NCI-H1694 treated with DMSO at 0.1 percent for 48 hours (cell line): ENCODE data around the gene MLLT10.

Experiments used
- DNase-seq: peaks from one replicate; lab custom pipeline; 2025; lab: John Stamatoyannopoulos, UW

MLLT10 gene

GRCh38 chr10:21501731-21502347 lies 32.2 kb upstream of the MLLT10 start:
- no peak for DNase-seq

GRCh38 chr10:21502348-21502740 lies 31.7 kb upstream of the MLLT10 start:
- DNase-seq: no peak

- no peak for DNase-seq
These were observed 30.5 kb upstream of the MLLT10 start for GRCh38 chr10:21503542-21503941.

GRCh38 chr10:21505711-21506278 lies 28.2 kb upstream of the MLLT10 start:
- DNase-seq: no peak

GRCh38 chr10:21506351-21506750 lies 27.7 kb upstream of the MLLT10 start:
- DNase-seq: no peak

- DNase-seq: no peak
These were observed 26.9 kb upstream of the MLLT10 start for GRCh38 chr10:21507150-21507549.

GRCh38 chr10:21508706-21509331 lies 25.2 kb upstream of the MLLT10 start:
- DNase-seq: no peak

GRCh38 chr10:21509341-21510240 lies 24.4 kb upstream of the MLLT10 start:
- no peak for DNase-seq

- DNase-seq: no peak
These were observed 23.6 kb upstream of the MLLT10 start for GRCh38 chr10:21510241-21511094.

- no peak for DNase-seq
These were observed 22.9 kb upstream of the MLLT10 start for GRCh38 chr10:21511095-21511570.

- no peak for DNase-seq
These were observed 22.0 kb upstream of the MLLT10 start for GRCh38 chr10:21511946-21512572.

- DNase-seq: no peak
These were observed 21.2 kb upstream of the MLLT10 start for GRCh38 chr10:21512573-21513404.

- DNase-seq: no peak
These were observed 20.6 kb upstream of the MLLT10 start for GRCh38 chr10:21513405-21513788.

- no peak for DNase-seq
These were observed 19.8 kb upstream of the MLLT10 start for GRCh38 chr10:21514129-21514817.

- no peak for DNase-seq
These were observed 19.1 kb upstream of the MLLT10 start for GRCh38 chr10:21514818-21515351.

GRCh38 chr10:21515361-21516241 lies 18.4 kb upstream of the MLLT10 start:
- no peak for DNase-seq

GRCh38 chr10:21516242-21517131 lies 17.5 kb upstream of the MLLT10 start:
- DNase-seq: peak; percentile 18
